CD4-positive, alpha-beta T cell treated with Interleukin-12 subunit alpha and Interleukin-12 subunit beta, for 1 hour (primary cell): ENCODE measurements around the gene LZTFL1.

Experiments used
- DNase-seq: peaks from one replicate; pipeline ENCODE4 v3.0.0-alpha.2; 2020

The LZTFL1 gene

DNA sequence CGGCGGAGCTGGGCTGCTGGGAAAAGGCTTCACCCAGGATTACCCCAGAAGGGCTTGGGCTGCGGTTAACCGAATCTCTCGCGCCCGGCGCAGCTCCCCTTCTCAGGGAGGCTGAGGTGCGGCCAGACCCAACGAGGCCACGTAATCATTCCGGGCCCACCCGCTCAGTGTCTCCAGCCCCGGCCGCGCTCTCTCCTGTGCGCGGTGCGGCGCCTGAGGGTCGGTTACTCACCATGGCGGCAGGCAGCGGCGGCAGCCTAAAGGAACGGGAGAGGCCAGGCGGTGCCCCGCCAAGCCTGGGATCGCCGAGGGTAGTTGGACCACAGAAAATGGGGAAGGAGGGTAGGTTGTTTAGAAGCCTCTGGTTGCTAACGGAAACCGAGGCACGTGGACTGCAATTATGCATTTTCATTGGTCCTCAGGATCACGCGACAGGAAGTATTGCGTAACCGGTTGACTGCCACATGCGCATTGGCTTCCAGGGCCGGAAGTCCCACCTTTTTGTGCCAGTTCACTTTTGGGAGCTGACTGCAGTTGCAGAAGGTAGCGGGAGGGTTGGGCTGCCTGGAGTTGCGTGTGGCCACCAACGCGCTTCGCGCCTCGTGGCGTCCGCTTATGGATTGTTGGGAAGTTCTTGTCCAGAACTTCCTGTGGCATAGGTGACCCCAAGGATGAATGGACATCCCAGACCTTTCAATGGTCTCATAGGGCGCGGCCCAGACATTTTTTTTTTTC lies at the start of gene LZTFL1:
Gene LZTFL1, minus strand, starts transcription at position 363 of the 735 bp plus-strand sequence. Its CDS starts 128 bp downstream, at position 235.
- DNase-seq = peak; percentile 93

DNA sequence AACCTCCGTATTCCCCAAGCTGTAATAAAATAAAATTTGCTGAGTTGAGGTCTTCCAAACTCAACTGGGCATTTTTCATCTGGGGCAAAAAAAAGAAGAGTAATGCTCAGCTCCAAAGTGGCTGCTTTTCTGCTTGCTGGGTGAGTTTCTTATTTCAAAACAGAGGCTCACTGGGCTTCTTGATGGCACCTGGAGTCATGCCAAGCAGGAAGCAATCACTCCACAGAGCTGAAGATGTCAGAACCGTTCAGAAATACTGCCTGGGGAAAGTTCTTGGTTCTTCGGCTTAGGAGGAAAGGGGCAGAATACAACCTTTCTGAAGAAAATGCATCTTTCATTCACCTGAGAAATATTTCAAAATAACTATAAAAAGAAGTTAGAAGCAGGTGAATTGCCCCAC lies 48.5 kb upstream of the LZTFL1 start:
- no peak for DNase-seq

DNA sequence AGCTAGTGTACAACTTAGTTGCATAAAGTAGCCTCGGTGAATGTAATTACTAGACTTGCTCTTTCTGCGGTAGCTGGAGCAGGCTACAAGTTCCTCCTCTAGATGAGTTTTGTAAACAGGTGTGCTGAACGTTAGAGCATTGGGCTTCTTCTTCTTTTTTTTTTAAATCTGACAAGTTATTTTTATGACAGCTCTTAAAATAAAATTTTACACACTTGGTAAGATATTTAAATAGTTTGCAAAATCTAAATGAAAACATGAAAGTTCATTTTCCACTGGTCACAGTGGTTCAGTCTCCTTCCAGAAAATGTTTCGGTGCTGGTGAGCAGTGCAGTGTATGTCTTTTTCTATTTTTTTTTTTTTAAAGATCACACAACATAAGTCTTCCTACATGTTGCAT lies 47.4 kb upstream of the LZTFL1 start:
- no peak for DNase-seq

GRCh38 chr3:45887759-45888511 lies 46.0 kb upstream of the LZTFL1 start:
- no peak for DNase-seq

DNA sequence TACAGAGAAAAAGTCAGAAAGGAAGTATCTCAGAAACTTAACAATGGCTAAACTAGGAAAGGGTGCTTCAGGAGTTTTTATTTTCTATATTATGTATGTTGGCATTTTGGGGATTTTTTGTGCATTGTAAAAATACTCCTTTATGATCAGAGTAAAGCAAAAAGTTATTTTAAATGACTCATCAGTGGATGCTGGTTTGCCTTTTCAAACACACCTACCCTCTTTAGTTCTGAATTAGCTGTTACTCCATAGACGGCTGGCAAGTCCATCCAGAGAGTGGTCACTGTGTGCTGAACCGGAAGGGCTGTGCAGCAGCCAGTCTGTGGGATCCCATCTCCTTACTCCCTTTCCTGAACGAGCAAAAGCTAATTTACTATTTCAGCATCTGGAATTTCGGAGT lies 45.4 kb upstream of the LZTFL1 start:
- no peak for DNase-seq

DNA sequence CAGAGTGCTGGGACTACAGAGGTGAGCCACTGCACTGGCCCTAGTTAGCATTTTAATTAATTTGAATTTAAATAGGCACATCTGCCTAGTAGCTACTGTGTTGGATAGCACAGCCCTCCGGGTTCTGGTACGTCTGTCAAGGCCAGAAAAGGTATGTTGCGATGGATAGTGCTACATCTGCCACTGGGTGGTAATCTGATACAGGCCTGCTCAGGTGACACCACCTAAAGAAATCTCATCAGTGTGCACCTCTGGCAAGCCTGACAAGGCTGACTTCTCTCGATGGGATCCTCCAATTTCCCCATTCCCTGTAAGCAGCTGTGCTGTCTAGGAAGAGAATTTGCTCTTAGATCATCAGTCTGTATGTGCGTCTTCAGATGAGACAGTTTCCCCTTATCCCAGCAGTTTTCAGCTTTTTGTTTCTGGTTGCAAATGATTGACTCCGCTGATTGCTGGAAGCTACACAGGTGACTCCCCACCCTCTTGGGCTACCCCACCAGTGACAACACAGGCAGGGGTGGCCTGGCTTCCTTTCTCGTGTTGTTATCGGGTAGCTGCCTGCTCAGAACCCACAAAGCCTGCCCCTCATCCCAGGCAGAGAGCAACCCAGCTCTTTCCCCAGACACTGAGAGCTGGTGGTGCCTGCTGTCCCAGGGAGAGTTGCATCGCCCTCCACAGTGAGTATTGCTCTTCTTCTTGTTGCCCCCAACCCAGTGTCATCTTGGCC lies 44.2 kb upstream of the LZTFL1 start, which contains the start of gene CCR9:
Gene CCR9, plus strand, starts transcription at position 565 of the 727 bp plus-strand sequence. CDS start 8,391 bp downstream, outside the sequence.
- DNase-seq = peak; percentile 24

DNA sequence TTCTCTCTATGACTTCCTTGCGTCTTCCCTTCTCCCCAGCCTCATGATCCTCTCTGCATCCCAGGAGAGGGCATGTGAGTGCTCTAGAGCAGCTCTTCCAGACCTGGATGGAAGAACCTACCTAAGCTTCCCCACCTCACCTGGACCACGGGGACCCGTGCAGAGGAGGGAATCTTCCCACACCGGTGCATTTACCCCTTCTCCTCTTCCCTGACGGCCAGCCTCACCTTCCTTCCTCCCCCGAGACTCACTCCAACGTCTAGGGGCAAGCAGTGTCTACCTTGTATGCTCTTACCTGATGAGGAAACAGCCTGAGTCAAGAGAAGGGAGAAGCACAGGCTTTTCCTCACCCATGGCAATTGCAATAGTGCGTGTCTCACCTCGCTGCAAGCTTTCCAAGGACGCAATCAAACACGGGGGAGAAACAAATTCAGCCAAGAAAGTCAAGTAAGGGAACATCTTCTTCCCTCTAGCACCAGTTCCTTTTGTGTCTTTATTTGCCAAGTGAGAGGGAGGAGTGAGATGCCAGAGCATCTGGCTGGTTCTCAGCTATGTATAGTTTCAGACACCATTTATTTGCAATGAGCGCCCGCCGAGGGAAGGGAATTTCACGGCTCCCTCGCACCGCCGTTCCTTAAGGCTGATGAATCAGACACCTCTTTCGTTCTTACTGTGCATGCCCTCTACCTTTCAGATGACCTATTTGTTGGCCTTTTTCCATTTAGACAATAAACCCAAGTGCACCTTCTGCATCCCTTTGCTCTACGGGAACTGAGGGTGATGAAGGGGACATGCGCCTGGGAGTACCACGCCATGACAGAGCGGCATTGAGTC lies 42.7 kb upstream of the LZTFL1 start:
- no peak for DNase-seq

- DNase-seq = peak; percentile 48
Measured at GRCh38 chr3:45881078-45882022, 39.4 kb upstream of the LZTFL1 start.

- DNase-seq = no peak
Measured at GRCh38 chr3:45880725-45881077, 38.8 kb upstream of the LZTFL1 start.

DNA sequence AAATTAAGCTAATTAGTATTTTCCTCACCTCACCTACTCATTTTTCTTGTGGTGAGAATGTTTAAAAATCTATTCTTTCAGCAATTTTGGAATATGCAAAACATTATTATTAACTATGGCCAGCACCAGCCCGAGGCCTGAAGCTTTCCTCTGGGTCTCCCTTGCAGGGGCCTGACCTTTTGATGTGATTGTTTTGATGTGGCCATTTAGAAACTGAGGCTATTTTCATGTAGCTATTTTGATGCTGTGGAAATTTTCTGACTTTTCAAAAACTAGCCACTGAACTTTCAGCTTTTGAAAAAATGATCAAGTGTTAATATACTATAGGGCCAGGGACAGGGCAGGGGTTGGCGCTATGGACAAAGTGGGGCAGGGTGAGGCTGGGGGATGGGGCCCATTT lies 36.2 kb upstream of the LZTFL1 start:
- no peak for DNase-seq

- DNase-seq = no peak
Measured at GRCh38 chr3:45874677-45875346, 32.9 kb upstream of the LZTFL1 start.

- DNase-seq = no peak
Measured at GRCh38 chr3:45873638-45874037, 31.7 kb upstream of the LZTFL1 start.

DNA sequence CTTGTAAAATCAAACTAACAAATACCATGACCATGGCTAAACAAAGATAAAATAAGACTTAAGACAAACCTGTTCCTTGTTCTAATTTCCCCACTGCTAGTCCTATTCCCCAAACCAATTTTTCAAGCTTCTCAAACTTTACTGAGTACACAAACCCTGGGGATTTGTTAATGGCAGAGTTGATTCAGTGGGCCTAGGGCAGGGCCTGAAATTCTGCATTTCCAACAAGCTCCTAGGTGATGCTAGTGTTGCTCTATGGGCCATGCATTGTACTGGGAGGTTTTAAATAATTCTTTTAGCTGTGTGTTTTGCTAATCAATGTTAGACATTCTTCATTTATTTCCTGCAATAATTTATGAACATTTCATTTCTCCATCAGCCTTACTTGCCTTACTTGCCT lies 31.1 kb upstream of the LZTFL1 start:
- no peak for DNase-seq

DNA sequence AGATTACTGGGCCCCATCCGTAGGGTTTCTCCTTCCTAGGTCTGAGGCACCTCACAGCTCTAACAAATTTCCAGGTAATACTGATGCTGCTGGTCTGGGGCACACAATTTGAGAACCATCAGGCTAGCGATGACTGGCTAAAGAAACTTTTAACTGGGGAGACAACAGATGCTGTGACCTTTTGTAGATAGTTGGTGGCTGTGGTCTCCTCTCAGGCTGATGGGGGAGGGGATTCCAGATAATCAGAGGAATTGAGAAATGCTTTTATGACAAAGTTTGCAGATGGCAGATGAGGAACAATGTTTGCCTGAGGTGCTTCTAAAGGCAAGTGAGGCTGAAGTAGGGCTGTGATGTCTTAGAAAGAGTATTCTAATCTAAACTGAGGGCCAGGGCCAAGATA lies 30.6 kb upstream of the LZTFL1 start:
- DNase-seq = no peak

GRCh38 chr3:45871780-45872179 lies 29.9 kb upstream of the LZTFL1 start:
- DNase-seq = no peak

GRCh38 chr3:45870099-45870498 lies 28.2 kb upstream of the LZTFL1 start:
- peak; percentile 74 for DNase-seq

- DNase-seq = no peak
Measured at GRCh38 chr3:45869638-45870037, 27.7 kb upstream of the LZTFL1 start.

GRCh38 chr3:45868650-45869049 lies 26.7 kb upstream of the LZTFL1 start:
- DNase-seq = no peak

GRCh38 chr3:45868213-45868612 lies 26.3 kb upstream of the LZTFL1 start:
- no peak for DNase-seq

- no peak for DNase-seq
Measured at GRCh38 chr3:45865563-45865962, 23.6 kb upstream of the LZTFL1 start.
